Body of pancreas (tissue), 4 donors: Measurements from ENCODE around the gene ZBTB8A. TPM values are rescaled to one million over a fixed set of nuclear protein-coding genes. Genes with fewer than 3 reads are reported as not detected.
A peak's percentile ranks its signal among the peaks of the same experiment; 100 is the strongest.

Experiments used
- ATAC-seq: fragments of 150-250 bp; one replicate; pipeline ENCODE4 v1.9.1; 2016
- DNase-seq, 4 donors: peaks; one replicate each; pipeline ENCODE4 v3.0.0-alpha.2; 2019
- H3K27ac ChIP-seq, 4 donors: fragments of 200-600 bp; sonication (generic); 1 replicate in 3 of 4; 2 replicates in 1 of 4; pipeline versions ENCODE4 v1.5.1 to v1.6.1; 2016 to 2019; ENCODE audit warnings: mild to moderate bottlenecking in 1 of 4, mixed read lengths in 1 of 4, moderate library complexity in 1 of 4
- H3K27me3 ChIP-seq, 2 donors: fragments of 200-600 bp; sonication (generic); one replicate each; pipeline ENCODE4 v1.6.0; 2016; ENCODE audit warnings: mild to moderate bottlenecking in 1 of 2
- H3K36me3 ChIP-seq, 2 donors: fragments of 200-600 bp; sonication (generic); replicated peaks in 1 of 2; 2 replicates each; pipeline ENCODE4 v1.5.1; 2016; ENCODE audit warnings: low read depth in 2 of 2; ENCODE audit not compliant: insufficient read depth in 1 of 2
- H3K4me1 ChIP-seq: fragments of 200-600 bp; sonication (generic); one replicate; pipeline ENCODE4 v1.6.0; 2016
- H3K4me3 ChIP-seq, 2 donors: fragments of 200-600 bp; sonication (generic); 1 replicate in 1 of 2; 2 replicates in 1 of 2; pipeline ENCODE4 v1.5.1; 2016 to 2019
- H3K9me3 ChIP-seq, 3 donors: fragments of 200-600 bp; sonication (generic); 1 replicate in 2 of 3; 2 replicates in 1 of 3; pipeline ENCODE4 v1.5.1; 2016
- CTCF ChIP-seq, 7 experiments: fragments of 450-650 bp in 4 of 7; fragments of 200-600 bp in 3 of 7; sonication (generic) in 3 of 7; IDR thresholded peaks; one replicate each; pipeline ENCODE4 v1.5.1; 2016 to 2019; ENCODE audit warnings: antibody characterized with exemption in 7 of 7
- POLR2A ChIP-seq, 3 donors: fragments of 450-650 bp; IDR thresholded peaks; one replicate each; pipeline ENCODE4 v1.6.1; 2016; ENCODE audit warnings: antibody characterized with exemption in 3 of 3, mild to moderate bottlenecking in 2 of 3
- WGBS, 2 donors: methylation state at CpG; one replicate each; pipeline ENCODE4 v1.1.5; 2017; 5-methylcytosine and 5-hydroxymethylcytosine counted together
- intact Hi-C: fragments of 100-400 bp; cut with DNase I; formaldehyde crosslinking; loops from one replicate; pipeline ENCODE4 v1.15.1; 2023
- total RNA-seq, 2 donors: library from RNA; depleted of rRNA; stranded (reverse); fragments of >200 nt; gene quantifications; one replicate each; pipeline ENCODE4 v1.1.0, GENCODE V29; 2016

Gene ZBTB8A
- total RNA-seq, 2 donors from 2014 or later, result 3.0 to 3.9 TPM

DNA sequence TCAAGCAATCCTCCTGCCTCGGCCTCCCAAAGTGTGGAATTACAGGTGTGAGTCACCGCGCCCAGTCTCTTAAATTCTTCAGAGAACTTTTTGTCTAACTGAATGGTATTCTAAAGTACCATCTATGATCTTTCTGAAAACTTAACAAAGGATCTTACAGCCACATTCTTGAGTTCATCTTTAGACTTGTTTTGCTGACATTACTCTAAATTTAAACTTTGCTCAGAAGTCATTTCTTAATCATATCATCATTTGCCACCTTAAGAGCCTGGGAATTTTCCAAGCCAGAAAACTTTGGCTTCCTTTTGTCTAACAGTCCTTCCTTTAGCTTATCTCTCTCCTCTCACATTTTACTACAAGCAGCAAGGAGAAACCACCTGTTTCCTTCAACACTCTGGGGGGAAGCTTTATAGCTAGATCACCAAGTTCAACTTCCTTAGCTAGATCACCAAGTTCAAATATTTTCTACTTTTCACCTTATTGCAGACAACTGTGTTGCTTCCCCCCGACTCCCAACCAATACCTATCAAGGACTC is 5.4 kb upstream of the ZBTB8A start:
- DNase-seq (no peak), ATAC-seq (no peak)
- TF ChIP-seq CTCF (IDR thresholded peaks at IDR 0.05), result no peak
- TF ChIP-seq POLR2A (IDR thresholded peaks at IDR 0.05), result no peak
- intact Hi-C loops, result no loop called here
- Histone ChIP-seq H3K4me3 (no peak overlapping the region), H3K27me3 (no peaks in the 10 kb centered on the region), H3K9me3 (no peaks in the 10 kb centered on the region), H3K27ac (no peak overlapping the region), H3K36me3 (no peaks in the 10 kb centered on the region), H3K4me1 (peaks cover 4% of the 10 kb centered on the region)
- WGBS, 2 donors, result 75 to 83% methylated on average over 4 of the region's 4 CpGs

DNA sequence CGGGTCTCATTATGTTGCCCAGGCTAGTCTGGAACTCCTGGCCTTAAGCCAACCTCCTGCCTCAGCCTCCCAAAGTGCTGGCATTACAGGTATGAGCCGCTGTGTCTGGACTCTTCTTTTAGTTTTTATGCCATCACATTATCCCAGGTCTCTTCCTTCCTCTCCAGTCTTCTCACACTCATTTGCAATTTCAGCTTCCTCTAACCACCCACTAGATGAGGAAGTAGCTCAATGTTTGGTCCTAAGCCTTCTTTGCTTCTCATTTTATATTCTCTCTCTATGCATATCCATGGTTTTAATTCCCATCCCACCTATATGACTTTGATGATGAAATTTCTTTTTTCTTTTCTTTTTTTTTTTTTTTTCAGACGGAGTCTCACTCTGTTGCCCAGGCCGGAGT is 3.1 kb upstream of the ZBTB8A start:
- TF ChIP-seq CTCF (IDR thresholded peaks at IDR 0.05) (no peak), POLR2A (IDR thresholded peaks at IDR 0.05) (no peak)
- H3K4me1 ChIP-seq, result peaks cover 17% of the 10 kb centered on the region
- H3K27me3 ChIP-seq, result no peaks in the 10 kb centered on the region
- intact Hi-C loops, result no loop called here
- no peaks in the 10 kb centered on the region for H3K9me3 ChIP-seq
- WGBS, 2 donors, result 53 to 71% methylated on average over 4 of the region's 4 CpGs
- H3K27ac ChIP-seq, result no peak overlapping the region
- ATAC-seq (no peak), DNase-seq (no peak)
- no peaks in the 10 kb centered on the region for H3K36me3 ChIP-seq
- H3K4me3 ChIP-seq, result no peak overlapping the region

- no peak for TF ChIP-seq CTCF (IDR thresholded peaks at IDR 0.05)
- no peak for TF ChIP-seq POLR2A (IDR thresholded peaks at IDR 0.05)
- Histone ChIP-seq H3K27me3 (no peaks in the 10 kb centered on the region), H3K36me3 (no peaks in the 10 kb centered on the region), H3K9me3 (no peaks in the 10 kb centered on the region), H3K4me3 (no peak overlapping the region), H3K4me1 (peaks cover 17% of the 10 kb centered on the region), H3K27ac (no peak overlapping the region)
- intact Hi-C loops, result no loop called here
- ATAC-seq (no peak), DNase-seq (no peak)
- 75 to 79% methylated on average over 3 of the region's 3 CpGs for WGBS, 2 donors
These were observed 2.5 kb upstream of the ZBTB8A start for GRCh38 chr1:32536764-32537163.

DNA sequence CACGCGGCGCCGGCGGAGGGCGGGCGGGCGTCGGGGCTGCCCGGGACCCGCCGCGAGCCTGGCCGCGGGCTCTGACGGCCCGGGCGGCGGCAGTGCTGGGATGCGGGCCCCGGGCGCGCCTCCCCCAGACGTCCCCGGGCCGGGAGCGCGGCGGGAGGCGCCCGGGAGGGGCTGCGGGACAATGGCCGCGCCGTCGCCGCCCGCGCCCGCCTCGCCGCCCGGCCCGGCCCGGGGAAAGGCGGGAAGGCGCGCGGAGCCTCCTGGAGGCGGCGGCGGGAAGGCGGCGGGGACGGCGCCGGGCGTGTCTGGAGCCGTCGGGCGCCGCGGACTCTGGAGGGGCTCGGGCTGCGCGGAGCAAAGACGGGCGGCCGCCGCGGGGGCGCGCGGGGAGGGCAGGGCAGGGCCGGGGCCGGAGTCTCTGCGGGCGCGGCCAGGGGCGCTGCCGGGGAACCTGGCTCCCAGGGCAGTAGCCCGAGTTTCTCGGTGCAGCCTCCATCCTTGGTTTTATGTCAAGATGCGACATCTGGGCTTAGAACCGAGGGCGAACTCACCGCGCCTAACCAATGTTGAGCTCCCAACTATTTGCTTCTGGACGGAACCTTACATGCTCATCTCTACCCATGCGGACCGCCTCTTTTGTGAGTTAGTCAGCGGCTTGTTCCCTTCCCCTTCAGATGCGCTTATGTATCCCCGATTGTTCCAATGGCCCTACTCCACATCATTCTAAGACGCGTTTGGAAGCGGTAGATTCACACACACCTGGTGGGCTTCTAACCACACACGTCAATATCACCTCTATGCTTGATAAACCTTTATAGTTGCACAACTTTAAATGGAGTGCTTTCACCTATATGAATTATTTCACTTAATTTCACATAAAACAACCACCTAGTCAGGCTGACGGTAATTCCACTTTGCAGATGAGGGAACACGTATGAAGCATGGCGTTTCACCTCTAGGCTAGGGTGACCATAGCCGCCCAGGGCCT is 651 bp downstream of the ZBTB8A start:
- intact Hi-C loops, result no loop called here
- DNase-seq (peak; percentile 6 to 46 (median 25)), ATAC-seq (peak; percentile 74)
- 7 to 21% methylated on average over 18 to 53 of the region's 102 CpGs for WGBS, 2 donors
- H3K27ac ChIP-seq, result peak overlapping the region; percentile 20 to 83 (median 54)
- no peaks in the 10 kb centered on the region for H3K9me3 ChIP-seq
- TF ChIP-seq POLR2A (IDR thresholded peaks at IDR 0.05) (peak in 1 of 3 donors; percentile 3), CTCF (IDR thresholded peaks at IDR 0.05) (peak in 2 of 7 experiments; percentile 16 to 31)
- H3K4me3 ChIP-seq, result peak overlapping the region in 1 of 2 donors; percentile 7
- H3K4me1 ChIP-seq, result peaks cover 17% of the 10 kb centered on the region
- no peaks in the 10 kb centered on the region for H3K27me3 ChIP-seq
- H3K36me3 ChIP-seq, result no peaks in the 10 kb centered on the region
